ENCODE results near the gene LAGE3. TPM values are rescaled to one million over a fixed set of nuclear protein-coding genes. Genes with fewer than 3 reads are reported as not detected.

The LAGE3 gene
- total and polyA plus RNA-seq, 2 of the 8 experiments (the other 6 are each of a cell fraction or from before 2014, with no cell fraction given) = 44.5 to 102 TPM

- H4K20me1 ChIP-seq (replicated peaks in 1 of 2; ENCODE audit: control insufficient read depth in 1 of 2, insufficient read depth in 2 of 2, low read length in 2 of 2) = peaks cover 0 to 4% of the 10 kb centered on the region in 2 experiments
- WGBS, 2 experiments (ENCODE audit: extremely low coverage in 1 of 2, insufficient coverage in 1 of 2, insufficient read length in 1 of 2, insufficient replicate concordance in 2 of 2, low coverage in 1 of 2, low lambda C conversion rate in 2 of 2, missing lambda C conversion rate in 1 of 2) = 80% methylated on average over 6 of the region's 6 CpGs; no CpG with 5 or more reads in 1 of the 2 experiments
- H2BK5ac ChIP-seq (ENCODE audit: low read depth, low read length) = no peak overlapping the region
- ChIA-PET CTCF (ENCODE audit: partially characterized antibody) (interaction anchor here (0.6 to 1.9 kb wide), 6 partner anchors 9 to 76 kb away, joined by 3 to 7 read pairs (median 4); no protein-coding TSS in a partner anchor), POLR2A (ENCODE audit: partially characterized antibody) (interaction anchor here (0.9 to 2.0 kb wide), 3 partner anchors 16 to 33 kb away, joined by 3 to 7 read pairs (median 4); partner anchors contain the start of genes DNASE1L1 and RPL10)
- H3K23ac ChIP-seq (ENCODE audit: insufficient read length) = no peak overlapping the region
- peaks cover 4% of the 10 kb centered on the region; the same call in 1 of the 2 replicates for H3K23me2 ChIP-seq (ENCODE audit: low read depth, low read length)
- no peaks in the 10 kb centered on the region for H3K79me1 ChIP-seq (ENCODE audit: low read depth, low read length)
- no peaks in the 10 kb centered on the region for H3K27me3 ChIP-seq (replicated peaks in 1 of 4; ENCODE audit: control insufficient read depth in 3 of 4, extremely low read depth in 1 of 4, insufficient read depth in 3 of 4, low read length in 3 of 4)
- TF ChIP-seq SP1 (IDR thresholded peaks at IDR 0.05; ENCODE audit: low read depth, low read length) (no peak), SIN3A (conservative IDR thresholded peaks at IDR 0.05 in 1 of 2, IDR thresholded peaks at IDR 0.05 in 1 of 2; ENCODE audit: low read depth in 1 of 2, low read length in 2 of 2) (no peak), BACH1 (IDR thresholded peaks at IDR 0.05; ENCODE audit: low read length) (no peak), EP300 (IDR thresholded peaks at IDR 0.05; ENCODE audit: borderline replicate concordance in 1 of 2, low read depth in 2 of 2, low read length in 2 of 2) (no peak), FOSL1 (IDR thresholded peaks at IDR 0.05; ENCODE audit: insufficient read depth, low read depth, low read length) (no peak), ZNF274 (IDR thresholded peaks at IDR 0.05; ENCODE audit: borderline replicate concordance, extremely low read depth, low read length) (no peak), EZH2 (IDR thresholded peaks at IDR 0.05; ENCODE audit: low read depth, low read length, severe bottlenecking) (no peak), POLR2A (IDR thresholded peaks at IDR 0.05; ENCODE audit: control extremely low read depth in 1 of 2, low read depth in 2 of 2, low read length in 2 of 2) (no peak), E2F6 (IDR thresholded peaks at IDR 0.05) (no peak), CTBP2 (IDR thresholded peaks at IDR 0.05; ENCODE audit: borderline replicate concordance, insufficient read depth, insufficient read length, low read length) (no peak)
- no peaks in the 10 kb centered on the region for H3K4me1 ChIP-seq (replicated peaks in 1 of 4; ENCODE audit: control insufficient read depth in 3 of 4, insufficient read depth in 4 of 4, low read length in 3 of 4)
- H3K27ac ChIP-seq (ENCODE audit: low read depth, low read length) = no peak overlapping the region
- no peak overlapping the region for H4K5ac ChIP-seq (ENCODE audit: insufficient read length, low read depth, low read length)
- H2BK12ac ChIP-seq (ENCODE audit: low read depth, low read length) = no peak overlapping the region
- FAIRE-seq (no peak), DNase-seq (ENCODE audit: low read depth in 1 of 2, low spot score in 2 of 2) (no peak)
- peaks cover 3 to 9% of the 10 kb centered on the region in 2 experiments; a peak in 2 of 4 replicates for H3K79me2 ChIP-seq (ENCODE audit: control insufficient read depth in 1 of 2, insufficient read depth in 2 of 2, low read length in 2 of 2)
- no peak overlapping the region for H3K9ac ChIP-seq (replicated peaks in 1 of 4; ENCODE audit: extremely low read depth in 1 of 4, low read depth in 3 of 4, low read length in 3 of 4)
- H3K4me3 ChIP-seq (ENCODE audit: extremely low read depth in 1 of 4, insufficient read depth in 2 of 4, low read depth in 3 of 4, low read length in 4 of 4) = no peak overlapping the region
- H2BK20ac ChIP-seq (ENCODE audit: low read length) = no peak overlapping the region
- no peak overlapping the region for H3K56ac ChIP-seq (replicated peaks; ENCODE audit: insufficient read length, low read depth, low read length)
- H2BK15ac ChIP-seq (ENCODE audit: low read length) = no peak overlapping the region
- no peak overlapping the region for H2AK5ac ChIP-seq (ENCODE audit: low read depth, low read length)
- no peak overlapping the region for H3K18ac ChIP-seq (ENCODE audit: extremely low read depth, low read length)
- no peak overlapping the region for H3K14ac ChIP-seq (ENCODE audit: insufficient read length)
- no peak overlapping the region for H2AFZ ChIP-seq (ENCODE audit: low read length)
- H2BK120ac ChIP-seq (replicated peaks; ENCODE audit: low read depth, low read length) = no peak overlapping the region
- H3K4ac ChIP-seq (replicated peaks; ENCODE audit: insufficient read length, low read depth, low read length) = no peak overlapping the region
- no peaks in the 10 kb centered on the region for H3K9me3 ChIP-seq (ENCODE audit: insufficient read depth in 2 of 2, low read depth in 1 of 2, low read length in 1 of 2)
- H4K8ac ChIP-seq (ENCODE audit: extremely low read depth, insufficient read depth, low read length) = no peak overlapping the region
- no peak overlapping the region for H4K91ac ChIP-seq (replicated peaks; ENCODE audit: insufficient read length, low read length)
- peaks cover 0 to 11% (median 7%) of the 10 kb centered on the region in 4 experiments; a peak in 5 of 8 replicates for H3K36me3 ChIP-seq (ENCODE audit: control insufficient read depth in 2 of 4, insufficient read depth in 4 of 4, low read length in 3 of 4)
- no peak overlapping the region; a peak in 1 of 4 replicates for H3K4me2 ChIP-seq (ENCODE audit: insufficient read depth in 1 of 2, low read depth in 2 of 2, low read length in 2 of 2)
Measured at GRCh38 chrX:154430479-154430878, 48.6 kb downstream of the LAGE3 start.
